ENCODE measurements around the gene ATXN3L. TPM values are rescaled to one million over a fixed set of nuclear protein-coding genes. Genes with fewer than 3 reads are reported as not detected.
A peak's percentile ranks its signal among the peaks of the same experiment; 100 is the strongest.

Gene ATXN3L
- polyA plus RNA-seq, 1 of the 3 experiments (the other 2 are of a cell fraction) = not detected

GRCh38 chrX:13287816-13288215 is 32.0 kb downstream of the ATXN3L start (continued):
- TF ChIP-seq RXRA (IDR thresholded peaks at IDR 0.05; ENCODE audit: borderline replicate concordance, low read depth) (peak; percentile 51; the same call in 1 of the 2 replicates), NFIC (IDR thresholded peaks at IDR 0.05; ENCODE audit: borderline replicate concordance) (peak; percentile 59; the same call in 1 of the 2 replicates), FOXJ3 (CRISPR knock-in tag; IDR thresholded peaks at IDR 0.05) (no peak), POLR2AphosphoS5 (IDR thresholded peaks at IDR 0.05; ENCODE audit: low read depth, low read length) (peak; percentile 29), JUND (IDR thresholded peaks at IDR 0.05) (peak; percentile 80), CTCF (IDR thresholded peaks at IDR 0.05) (no peak), FOXM1 (IDR thresholded peaks at IDR 0.05; ENCODE audit: low read depth) (0 out of 2 replicates have a peak, but pooled peaks have one; percentile 55)

DNA sequence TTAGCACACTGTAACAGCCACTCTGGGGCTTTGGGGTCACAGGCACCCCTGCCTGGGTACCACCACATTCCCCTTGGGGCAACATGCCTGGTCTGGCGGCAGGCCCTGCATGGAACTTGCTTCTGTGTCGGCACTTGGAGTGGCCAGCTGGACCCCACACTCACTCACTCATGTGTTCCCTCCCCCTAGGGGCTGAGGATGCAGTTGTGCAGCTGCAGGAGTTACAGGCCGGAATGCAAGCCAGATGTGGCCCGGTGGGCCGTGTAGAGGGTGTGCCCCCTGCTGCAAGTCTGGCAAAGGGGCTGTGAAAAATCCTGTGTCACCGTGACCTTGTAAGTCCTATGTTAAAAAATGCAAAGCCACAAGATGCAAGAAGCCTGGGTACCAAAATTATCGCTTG is 34.2 kb downstream of the ATXN3L start:
- Histone ChIP-seq H3F3A (replicated peaks; ENCODE audit: insufficient read depth) (peaks cover 39% of the 10 kb centered on the region), H3K27ac (ENCODE audit: low read depth in 2 of 2, low read length in 1 of 2) (peak overlapping the region; percentile 74 to 89), H4K20me1 (ENCODE audit: insufficient read depth) (no peaks in the 10 kb centered on the region), H2AFZ (ENCODE audit: low read depth) (no peak overlapping the region), H3K9ac (no peak overlapping the region), H3K36me3 (replicated peaks in 1 of 2; ENCODE audit: control insufficient read depth in 1 of 2, insufficient read depth in 2 of 2, low read length in 1 of 2) (peaks cover 0 to 23% of the 10 kb centered on the region in 2 experiments), H3K9me2 (no peaks in the 10 kb centered on the region), H3K4me1 (ENCODE audit: control insufficient read depth in 1 of 2, insufficient read depth in 2 of 2, low read depth in 1 of 2, low read length in 1 of 2) (peaks cover 0 to 40% of the 10 kb centered on the region in 2 experiments), H3K4me3 (ENCODE audit: low read depth in 2 of 2, low read length in 1 of 2) (no peak overlapping the region; a peak in 1 of 4 replicates), H3K9me3 (no peaks in the 10 kb centered on the region), H3K4me2 (no peak overlapping the region), H3K79me2 (ENCODE audit: insufficient read depth) (peaks cover 66% of the 10 kb centered on the region), H3K27me3 (ENCODE audit: insufficient read depth) (no peaks in the 10 kb centered on the region)
- 64% methylated on average over 4 of the region's 7 CpGs for whole genome bisulfite sequencing (ENCODE audit: low lambda C conversion rate)
- no peak for TF ChIP-seq NFIC (IDR thresholded peaks at IDR 0.05; ENCODE audit: borderline replicate concordance)
- TF ChIP-seq, protein P1, sequence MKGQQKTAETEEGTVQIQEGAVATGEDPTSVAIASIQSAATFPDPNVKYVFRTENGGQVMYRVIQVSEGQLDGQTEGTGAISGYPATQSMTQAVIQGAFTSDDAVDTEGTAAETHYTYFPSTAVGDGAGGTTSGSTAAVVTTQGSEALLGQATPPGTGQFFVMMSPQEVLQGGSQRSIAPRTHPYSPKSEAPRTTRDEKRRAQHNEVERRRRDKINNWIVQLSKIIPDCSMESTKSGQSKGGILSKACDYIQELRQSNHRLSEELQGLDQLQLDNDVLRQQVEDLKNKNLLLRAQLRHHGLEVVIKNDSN (IDR thresholded peaks at IDR 0.05; ENCODE audit: borderline replicate concordance, low read depth) = no peak
- TF ChIP-seq SIN3A (IDR thresholded peaks at IDR 0.05; ENCODE audit: borderline replicate concordance, low read depth, low read length) = no peak
- TF ChIP-seq REST (IDR thresholded peaks at IDR 0.05; ENCODE audit: low read depth, low read length) = no peak
- no peak for TF ChIP-seq GABPA (IDR thresholded peaks at IDR 0.05; ENCODE audit: low read depth)
- TF ChIP-seq JUND (IDR thresholded peaks at IDR 0.05) = no peak
- no peak for TF ChIP-seq TCF12 (IDR thresholded peaks at IDR 0.05)
- TF ChIP-seq YY1 (IDR thresholded peaks at IDR 0.05; ENCODE audit: low read depth) = no peak
- no peak for TF ChIP-seq MXI1 (IDR thresholded peaks at IDR 0.05; ENCODE audit: low read depth, low read length)
- TF ChIP-seq, protein P2, sequence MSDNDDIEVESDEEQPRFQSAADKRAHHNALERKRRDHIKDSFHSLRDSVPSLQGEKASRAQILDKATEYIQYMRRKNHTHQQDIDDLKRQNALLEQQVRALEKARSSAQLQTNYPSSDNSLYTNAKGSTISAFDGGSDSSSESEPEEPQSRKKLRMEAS (IDR thresholded peaks at IDR 0.05; ENCODE audit: low read depth) = no peak
- no peak for TF ChIP-seq RXRA (IDR thresholded peaks at IDR 0.05; ENCODE audit: borderline replicate concordance, low read depth)
- TF ChIP-seq ELF1 (IDR thresholded peaks at IDR 0.05) = no peak
- TF ChIP-seq EP300 (IDR thresholded peaks at IDR 0.05; ENCODE audit: borderline replicate concordance in 1 of 2, low read depth in 1 of 2, low read length in 1 of 2) = no peak
- TF ChIP-seq FOXM1 (IDR thresholded peaks at IDR 0.05; ENCODE audit: low read depth) = no peak
- TF ChIP-seq TEAD4 (IDR thresholded peaks at IDR 0.05; ENCODE audit: borderline replicate concordance, insufficient read depth) = no peak
- POLR2A ChIA-PET = no interaction called here
- CTCF ChIA-PET = no interaction called here
- DNase-seq = no peak

All from SK-N-SH (cell line).